Measurements from ENCODE around the gene ACKR1. TPM values are rescaled to one million over a fixed set of nuclear protein-coding genes. Genes with fewer than 3 reads are reported as not detected.

The ACKR1 gene
- total and polyA plus RNA-seq, 2 of the 13 experiments (the other 11 are each of a cell fraction or from before 2014, with no cell fraction given) = not detected

DNA sequence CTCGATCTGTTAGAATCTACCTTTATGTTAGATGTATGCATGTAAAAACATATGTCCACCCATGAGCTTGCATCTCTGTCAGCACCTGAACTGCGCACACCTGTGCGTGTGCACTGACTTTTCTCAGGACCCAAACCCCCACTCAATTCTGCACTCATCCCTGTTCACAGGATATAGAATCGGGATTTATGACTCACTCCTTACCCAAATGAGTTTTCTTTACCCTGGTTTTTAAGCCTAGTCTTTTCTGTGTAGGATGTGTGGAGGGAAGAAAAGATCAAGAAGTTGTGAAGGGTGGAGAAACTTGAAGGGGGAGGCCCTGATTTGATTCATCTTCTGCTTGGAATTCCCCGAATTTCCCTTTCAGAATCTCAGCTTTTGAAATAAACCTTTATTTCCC, 2.4 kb downstream of the ACKR1 start:
- no peak for DNase-seq (ENCODE audit: low spot score)
- H3K36me3 ChIP-seq (replicated peaks in 1 of 2; ENCODE audit: control insufficient read depth in 1 of 2, insufficient read depth in 2 of 2, low read length in 2 of 2) = no peaks in the 10 kb centered on the region
- H3K4me2 ChIP-seq (ENCODE audit: low read depth, low read length) = no peak overlapping the region
- no TSS peak for BruUV-seq (replicated peaks)
- ATAC-seq = no peak
- no peaks in the 10 kb centered on the region for H3K9me3 ChIP-seq (ENCODE audit: low read length)
- H3K9ac ChIP-seq (ENCODE audit: insufficient read depth, low read depth, low read length) = no peak overlapping the region
- intact Hi-C loops (cut with micrococcal nuclease; ENCODE audit: unreplicated experiment) = no loop called here
- H4K20me1 ChIP-seq (ENCODE audit: insufficient read depth, low read length) = no peaks in the 10 kb centered on the region
- POLR2A ChIA-PET = no interaction called here
- H3K79me2 ChIP-seq (ENCODE audit: insufficient read depth, low read length) = no peaks in the 10 kb centered on the region
- no peak for FAIRE-seq
- H3K4me3 ChIP-seq (replicated peaks in 1 of 3; ENCODE audit: insufficient read depth in 1 of 3, low read depth in 2 of 3, low read length in 3 of 3) = no peak overlapping the region
- CTCF ChIA-PET (ENCODE audit: low intra/inter-chr PET ratio, low total read pairs) = no interaction called here
- H3K4me1 ChIP-seq (ENCODE audit: insufficient read depth, low read length) = no peaks in the 10 kb centered on the region
- WGBS (ENCODE audit: low lambda C conversion rate) = 51% methylated on average over 5 of the region's 5 CpGs
- in situ Hi-C loops (cut with HindIII; ENCODE audit: extremely low pct_ligation_motif_present, low pct_unique_long_range_greater_than_20kb) = no loop called here
- no peaks in the 10 kb centered on the region; a peak in 1 of 5 replicates for H3K27me3 ChIP-seq (ENCODE audit: control insufficient read depth in 1 of 2, insufficient read depth in 2 of 2, low read length in 2 of 2)
- H2AFZ ChIP-seq (ENCODE audit: low read length) = no peak overlapping the region
- no peak overlapping the region for H3K27ac ChIP-seq (ENCODE audit: extremely low read length, insufficient read depth, low read length)
- no peak for TF ChIP-seq AGO1 (IDR thresholded peaks at IDR 0.05; ENCODE audit: low read depth, low read length, poor library complexity, severe bottlenecking)
- TF ChIP-seq ZFX (CRISPR knock-in tag; IDR thresholded peaks at IDR 0.05; ENCODE audit: low read depth) = no peak
- TF ChIP-seq ELF3 (CRISPR knock-in tag; IDR thresholded peaks at IDR 0.05) = no peak
- TF ChIP-seq MIER2 (CRISPR knock-in tag; IDR thresholded peaks at IDR 0.05) = no peak
- no peak for TF ChIP-seq FOXC1 (CRISPR knock-in tag; IDR thresholded peaks at IDR 0.05; ENCODE audit: borderline replicate concordance)
- TF ChIP-seq, protein P1, sequence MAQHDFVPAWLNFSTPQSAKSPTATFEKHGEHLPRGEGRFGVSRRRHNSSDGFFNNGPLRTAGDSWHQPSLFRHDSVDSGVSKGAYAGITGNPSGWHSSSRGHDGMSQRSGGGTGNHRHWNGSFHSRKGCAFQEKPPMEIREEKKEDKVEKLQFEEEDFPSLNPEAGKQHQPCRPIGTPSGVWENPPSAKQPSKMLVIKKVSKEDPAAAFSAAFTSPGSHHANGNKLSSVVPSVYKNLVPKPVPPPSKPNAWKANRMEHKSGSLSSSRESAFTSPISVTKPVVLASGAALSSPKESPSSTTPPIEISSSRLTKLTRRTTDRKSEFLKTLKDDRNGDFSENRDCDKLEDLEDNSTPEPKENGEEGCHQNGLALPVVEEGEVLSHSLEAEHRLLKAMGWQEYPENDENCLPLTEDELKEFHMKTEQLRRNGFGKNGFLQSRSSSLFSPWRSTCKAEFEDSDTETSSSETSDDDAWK (CRISPR knock-in tag; IDR thresholded peaks at IDR 0.05) = no peak
- TF ChIP-seq MIXL1 (CRISPR knock-in tag; IDR thresholded peaks at IDR 0.05) = no peak
- no peak for TF ChIP-seq MAF1 (CRISPR knock-in tag; IDR thresholded peaks at IDR 0.05; ENCODE audit: borderline replicate concordance)
- TF ChIP-seq, protein P2, sequence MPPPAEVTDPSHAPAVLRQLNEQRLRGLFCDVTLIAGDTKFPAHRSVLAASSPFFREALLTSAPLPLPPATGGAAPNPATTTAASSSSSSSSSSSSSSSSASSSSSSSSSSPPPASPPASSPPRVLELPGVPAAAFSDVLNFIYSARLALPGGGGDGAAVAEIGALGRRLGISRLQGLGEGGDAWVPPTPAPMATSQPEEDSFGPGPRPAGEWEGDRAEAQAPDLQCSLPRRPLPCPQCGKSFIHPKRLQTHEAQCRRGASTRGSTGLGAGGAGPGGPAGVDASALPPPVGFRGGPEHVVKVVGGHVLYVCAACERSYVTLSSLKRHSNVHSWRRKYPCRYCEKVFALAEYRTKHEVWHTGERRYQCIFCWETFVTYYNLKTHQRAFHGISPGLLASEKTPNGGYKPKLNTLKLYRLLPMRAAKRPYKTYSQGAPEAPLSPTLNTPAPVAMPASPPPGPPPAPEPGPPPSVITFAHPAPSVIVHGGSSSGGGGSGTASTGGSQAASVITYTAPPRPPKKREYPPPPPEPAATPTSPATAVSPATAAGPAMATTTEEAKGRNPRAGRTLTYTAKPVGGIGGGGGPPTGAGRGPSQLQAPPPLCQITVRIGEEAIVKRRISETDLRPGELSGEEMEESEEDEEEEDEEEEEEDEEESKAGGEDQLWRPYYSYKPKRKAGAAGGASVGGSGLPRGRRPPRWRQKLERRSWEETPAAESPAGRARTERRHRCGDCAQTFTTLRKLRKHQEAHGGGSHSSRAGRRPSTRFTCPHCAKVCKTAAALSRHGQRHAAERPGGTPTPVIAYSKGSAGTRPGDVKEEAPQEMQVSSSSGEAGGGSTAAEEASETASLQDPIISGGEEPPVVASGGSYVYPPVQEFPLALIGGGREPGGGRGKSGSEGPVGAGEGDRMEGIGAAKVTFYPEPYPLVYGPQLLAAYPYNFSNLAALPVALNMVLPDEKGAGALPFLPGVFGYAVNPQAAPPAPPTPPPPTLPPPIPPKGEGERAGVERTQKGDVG (CRISPR knock-in tag; IDR thresholded peaks at IDR 0.05; ENCODE audit: borderline replicate concordance) = no peak
- no peak for TF ChIP-seq ZNF749 (CRISPR knock-in tag; IDR thresholded peaks at IDR 0.05; ENCODE audit: borderline replicate concordance)
- no peak for TF ChIP-seq ZNF619 (CRISPR knock-in tag; IDR thresholded peaks at IDR 0.05)
- TF ChIP-seq, protein P3, sequence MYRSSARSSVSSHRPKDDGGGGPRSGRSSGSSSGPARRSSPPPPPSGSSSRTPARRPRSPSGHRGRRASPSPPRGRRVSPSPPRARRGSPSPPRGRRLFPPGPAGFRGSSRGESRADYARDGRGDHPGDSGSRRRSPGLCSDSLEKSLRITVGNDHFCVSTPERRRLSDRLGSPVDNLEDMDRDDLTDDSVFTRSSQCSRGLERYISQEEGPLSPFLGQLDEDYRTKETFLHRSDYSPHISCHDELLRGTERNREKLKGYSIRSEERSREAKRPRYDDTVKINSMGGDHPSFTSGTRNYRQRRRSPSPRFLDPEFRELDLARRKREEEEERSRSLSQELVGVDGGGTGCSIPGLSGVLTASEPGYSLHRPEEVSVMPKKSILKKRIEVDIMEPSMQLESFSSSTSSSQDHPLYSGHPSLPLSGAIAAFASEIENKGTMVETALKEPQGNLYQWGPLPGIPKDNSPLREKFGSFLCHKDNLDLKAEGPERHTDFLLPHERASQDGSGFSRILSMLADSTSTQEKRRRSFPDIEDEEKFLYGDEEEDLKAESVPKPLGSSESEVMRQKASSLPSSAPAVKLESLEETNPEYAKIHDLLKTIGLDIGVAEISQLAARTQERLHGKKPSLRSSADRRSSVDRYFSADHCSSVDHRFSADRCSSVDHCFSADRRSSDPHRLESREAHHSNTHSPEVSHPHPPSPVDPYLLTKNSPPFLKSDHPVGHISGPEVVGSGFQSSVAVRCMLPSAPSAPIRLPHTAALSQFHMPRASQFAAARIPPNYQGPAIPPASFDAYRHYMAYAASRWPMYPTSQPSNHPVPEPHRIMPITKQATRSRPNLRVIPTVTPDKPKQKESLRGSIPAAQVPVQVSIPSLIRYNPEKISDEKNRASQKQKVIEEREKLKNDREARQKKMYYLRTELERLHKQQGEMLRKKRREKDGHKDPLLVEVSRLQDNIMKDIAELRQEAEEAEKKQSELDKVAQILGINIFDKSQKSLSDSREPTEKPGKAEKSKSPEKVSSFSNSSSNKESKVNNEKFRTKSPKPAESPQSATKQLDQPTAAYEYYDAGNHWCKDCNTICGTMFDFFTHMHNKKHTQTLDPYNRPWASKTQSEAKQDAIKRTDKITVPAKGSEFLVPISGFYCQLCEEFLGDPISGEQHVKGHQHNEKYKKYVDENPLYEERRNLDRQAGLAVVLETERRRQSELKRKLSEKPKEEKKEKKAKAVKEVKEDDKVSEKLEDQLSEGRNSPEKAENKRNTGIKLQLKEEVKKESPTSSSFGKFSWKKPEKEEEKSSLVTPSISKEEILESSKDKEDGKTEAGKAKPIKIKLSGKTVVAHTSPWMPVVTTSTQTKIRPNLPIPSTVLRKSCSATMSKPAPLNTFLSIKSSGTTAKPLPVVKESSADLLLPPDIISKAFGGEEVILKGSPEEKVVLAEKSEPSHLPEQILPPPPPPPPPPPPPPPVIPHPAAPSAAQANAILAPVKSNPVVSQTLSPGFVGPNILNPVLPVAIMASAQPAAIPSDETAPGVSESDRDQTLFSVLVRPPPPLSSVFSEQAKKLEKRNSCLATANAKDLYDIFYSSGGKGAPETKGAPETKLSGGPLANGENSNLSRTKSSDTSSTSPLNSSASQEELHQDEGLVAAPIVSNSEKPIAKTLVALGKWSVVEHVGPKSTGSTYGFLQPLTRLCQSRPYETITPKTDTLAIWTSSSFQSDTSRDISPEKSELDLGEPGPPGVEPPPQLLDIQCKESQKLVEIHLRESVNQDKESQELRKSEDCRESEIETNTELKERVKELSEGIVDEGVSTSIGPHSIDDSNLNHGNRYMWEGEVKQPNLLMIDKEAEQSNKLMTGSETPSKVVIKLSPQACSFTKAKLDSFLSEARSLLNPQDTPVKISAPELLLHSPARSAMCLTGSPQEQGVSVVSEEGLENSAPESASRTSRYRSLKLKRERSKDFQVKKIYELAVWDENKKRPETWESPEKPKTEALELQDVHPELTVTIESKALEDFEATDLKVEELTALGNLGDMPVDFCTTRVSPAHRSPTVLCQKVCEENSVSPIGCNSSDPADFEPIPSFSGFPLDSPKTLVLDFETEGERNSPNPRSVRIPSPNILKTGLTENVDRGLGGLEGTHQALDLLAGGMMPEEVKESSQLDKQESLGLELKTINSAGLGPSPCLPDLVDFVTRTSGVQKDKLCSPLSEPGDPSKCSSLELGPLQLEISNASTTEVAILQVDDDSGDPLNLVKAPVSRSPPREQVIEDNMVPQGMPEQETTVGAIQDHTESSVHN (CRISPR knock-in tag; IDR thresholded peaks at IDR 0.05) = no peak
- no peak for TF ChIP-seq RBAK (CRISPR knock-in tag; IDR thresholded peaks at IDR 0.05)

All from HepG2 (cell line).